ENCODE measurements around the gene CEP95.

DNA sequence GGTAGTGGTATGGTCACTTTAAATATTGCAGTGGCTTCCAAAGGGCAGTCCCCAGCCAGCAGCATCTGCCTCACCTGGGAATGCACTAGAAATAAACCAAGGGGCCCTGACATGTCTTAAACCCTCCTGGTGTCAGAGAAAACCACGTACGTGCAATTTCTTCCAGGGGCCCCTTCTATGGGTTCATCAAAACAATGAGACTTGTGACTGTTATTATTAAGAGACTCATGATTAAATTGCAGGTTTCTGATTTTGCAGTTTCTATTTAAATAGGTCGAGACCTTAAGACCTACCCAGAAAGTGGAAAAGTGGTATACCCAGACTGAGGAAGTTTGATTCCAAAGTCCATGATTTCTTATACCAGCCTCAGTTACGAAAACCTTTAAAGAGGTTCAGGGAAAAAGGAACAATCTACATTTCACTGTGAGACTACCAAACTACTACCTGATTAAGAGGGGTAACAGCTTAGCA is 9.2 kb upstream of the CEP95 start:
- TF ChIP-seq CTCF (tag by site-specific recombination; IDR thresholded peaks at IDR 0.05) (no peak), HOXA7 (CRISPR knock-in tag; IDR thresholded peaks at IDR 0.05; ENCODE audit: borderline replicate concordance) (no peak), ZNF473 (tag by site-specific recombination; IDR thresholded peaks at IDR 0.05) (no peak), ZBTB10 (tag by site-specific recombination; IDR thresholded peaks at IDR 0.05) (no peak), ZNF777 (tag by site-specific recombination; IDR thresholded peaks at IDR 0.05; ENCODE audit: borderline replicate concordance) (no peak), ZNF138 (tag by site-specific recombination; IDR thresholded peaks at IDR 0.05; ENCODE audit: borderline replicate concordance) (no peak)
- TF ChIP-seq, protein P1, sequence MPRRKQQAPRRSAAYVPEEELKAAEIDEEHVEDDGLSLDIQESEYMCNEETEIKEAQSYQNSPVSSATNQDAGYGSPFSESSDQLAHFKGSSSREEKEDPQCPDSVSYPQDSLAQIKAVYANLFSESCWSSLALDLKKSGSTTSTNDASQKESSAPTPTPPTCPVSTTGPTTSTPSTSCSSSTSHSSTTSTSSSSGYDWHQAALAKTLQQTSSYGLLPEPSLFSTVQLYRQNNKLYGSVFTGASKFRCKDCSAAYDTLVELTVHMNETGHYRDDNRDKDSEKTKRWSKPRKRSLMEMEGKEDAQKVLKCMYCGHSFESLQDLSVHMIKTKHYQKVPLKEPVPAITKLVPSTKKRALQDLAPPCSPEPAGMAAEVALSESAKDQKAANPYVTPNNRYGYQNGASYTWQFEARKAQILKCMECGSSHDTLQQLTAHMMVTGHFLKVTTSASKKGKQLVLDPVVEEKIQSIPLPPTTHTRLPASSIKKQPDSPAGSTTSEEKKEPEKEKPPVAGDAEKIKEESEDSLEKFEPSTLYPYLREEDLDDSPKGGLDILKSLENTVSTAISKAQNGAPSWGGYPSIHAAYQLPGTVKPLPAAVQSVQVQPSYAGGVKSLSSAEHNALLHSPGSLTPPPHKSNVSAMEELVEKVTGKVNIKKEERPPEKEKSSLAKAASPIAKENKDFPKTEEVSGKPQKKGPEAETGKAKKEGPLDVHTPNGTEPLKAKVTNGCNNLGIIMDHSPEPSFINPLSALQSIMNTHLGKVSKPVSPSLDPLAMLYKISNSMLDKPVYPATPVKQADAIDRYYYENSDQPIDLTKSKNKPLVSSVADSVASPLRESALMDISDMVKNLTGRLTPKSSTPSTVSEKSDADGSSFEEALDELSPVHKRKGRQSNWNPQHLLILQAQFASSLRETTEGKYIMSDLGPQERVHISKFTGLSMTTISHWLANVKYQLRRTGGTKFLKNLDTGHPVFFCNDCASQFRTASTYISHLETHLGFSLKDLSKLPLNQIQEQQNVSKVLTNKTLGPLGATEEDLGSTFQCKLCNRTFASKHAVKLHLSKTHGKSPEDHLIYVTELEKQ (tag by site-specific recombination; IDR thresholded peaks at IDR 0.05; ENCODE audit: borderline replicate concordance), result no peak
